AML-193 (cell line): Measurements from ENCODE around the gene U2SURP.

Experiments used
- DNase-seq, 2 experiments: peaks; one replicate each; lab custom pipeline; 2025; lab: John Stamatoyannopoulos, UW

U2SURP gene

GRCh38 chr3:143001369-143002082 lies at the start of gene U2SURP:
TSS of gene U2SURP (plus strand) at chr3:143001570. CDS start at chr3:143001629, 59 bp downstream.
- DNase-seq = peak; percentile 99

- no peak for DNase-seq
These were observed 49.6 kb upstream of the U2SURP start for GRCh38 chr3:142951794-142952193.

GRCh38 chr3:142952272-142953193 lies 48.8 kb upstream of the U2SURP start:
- no peak for DNase-seq

- no peak for DNase-seq
These were observed 47.9 kb upstream of the U2SURP start for GRCh38 chr3:142953443-142953842.

GRCh38 chr3:142958707-142959106 lies 42.7 kb upstream of the U2SURP start:
- DNase-seq = no peak

- DNase-seq = no peak
These were observed 41.0 kb upstream of the U2SURP start for GRCh38 chr3:142960322-142960850.

- DNase-seq = no peak
These were observed 39.8 kb upstream of the U2SURP start for GRCh38 chr3:142961539-142961938.

- DNase-seq = no peak
These were observed 39.2 kb upstream of the U2SURP start for GRCh38 chr3:142962175-142962519.

- DNase-seq = no peak
These were observed 38.7 kb upstream of the U2SURP start for GRCh38 chr3:142962520-142963233.

- no peak for DNase-seq
These were observed 38.2 kb upstream of the U2SURP start for GRCh38 chr3:142963234-142963515.

- DNase-seq = no peak
These were observed 37.6 kb upstream of the U2SURP start, which contains the start of gene PAQR9 for GRCh38 chr3:142963516-142964448. TSS of gene PAQR9 (minus strand) at chr3:142963674. CDS start at chr3:142963336, 338 bp downstream.

- no peak for DNase-seq
These were observed 35.8 kb upstream of the U2SURP start for GRCh38 chr3:142965581-142965980.

GRCh38 chr3:142966808-142967207 lies 34.6 kb upstream of the U2SURP start:
- no peak for DNase-seq

- DNase-seq = no peak
These were observed 32.9 kb upstream of the U2SURP start for GRCh38 chr3:142968319-142969025.

GRCh38 chr3:142971431-142971830 lies 29.9 kb upstream of the U2SURP start:
- DNase-seq = no peak

- no peak for DNase-seq
These were observed 29.1 kb upstream of the U2SURP start for GRCh38 chr3:142972092-142972753.

- no peak for DNase-seq
These were observed 28.0 kb upstream of the U2SURP start for GRCh38 chr3:142973217-142974009.

GRCh38 chr3:142975316-142975995 lies 25.9 kb upstream of the U2SURP start:
- no peak for DNase-seq
